Endothelial cell of umbilical vein (primary cell): ENCODE results near the gene GALNT9. TPM values are rescaled to one million over a fixed set of nuclear protein-coding genes. Genes with fewer than 3 reads are reported as not detected.

Experiments
- BruUV-seq: library from RNA; stranded (reverse); fragments of 400-500 nt; replicated peaks from 2 replicates; lab custom pipeline; 2021; lab: Mats Ljungman, UMichigan
- CTCF ChIA-PET: fragments of 300-600, 350-600 bp; sonication (Branson Sonifier 250); formaldehyde crosslinking; loops from one replicate; lab custom pipeline; 2021; ENCODE audit warnings: antibody characterized with exemption, inconsistent platforms; lab: Charles Lee
- POLR2A ChIA-PET: fragments of 300-600, 350-600 bp; sonication (Branson Sonifier 250); formaldehyde crosslinking; loops from one replicate; lab custom pipeline; 2021; ENCODE audit warnings: antibody characterized with exemption, inconsistent platforms; lab: Charles Lee
- DNase-seq: peaks from one replicate; pipeline ENCODE4 v3.0.0-alpha.2; 2011; ENCODE audit warnings: low read depth, low spot score
- FAIRE-seq: peaks from 2 replicates; lab custom pipeline; 2011; peaks lifted over from hg19 to GRCh38; lab: Jason Lieb, UNC
- H2AFZ ChIP-seq: 2 replicates; pipeline ENCODE4 v1.6.0; 2012; ENCODE audit warnings: low read depth, low read length, control low read depth, inconsistent platforms
- H3K27ac ChIP-seq: 2 replicates; pipeline ENCODE4 v1.5.1; 2011; ENCODE audit warnings: low read depth, mild to moderate bottlenecking, control low read depth, low read length, moderate library complexity; ENCODE audit not compliant: insufficient read depth
- H3K27me3 ChIP-seq, 2 experiments: 2 replicates each; pipeline versions ENCODE4 v1.6.0 to v1.6.1; 2011; ENCODE audit warnings: low read length in 2 of 2, mixed read lengths in 1 of 2; ENCODE audit not compliant: control insufficient read depth in 2 of 2, insufficient read depth in 2 of 2
- H3K36me3 ChIP-seq, 2 experiments: 2 replicates in 1 of 2; 3 replicates in 1 of 2; pipeline ENCODE4 v1.5.1; 2011; ENCODE audit warnings: low read length in 2 of 2, mild to moderate bottlenecking in 1 of 2, moderate library complexity in 1 of 2; ENCODE audit not compliant: control insufficient read depth in 2 of 2, insufficient read depth in 2 of 2; ENCODE audit errors: extremely low read depth in 1 of 2
- H3K4me1 ChIP-seq: 3 replicates; pipeline ENCODE4 v1.5.1; 2011; ENCODE audit warnings: mild to moderate bottlenecking, low read length; ENCODE audit not compliant: control insufficient read depth, insufficient read depth; ENCODE audit errors: extremely low read depth
- H3K4me2 ChIP-seq: 2 replicates; pipeline ENCODE4 v1.6.1; 2011; ENCODE audit warnings: low read length, control low read depth, mixed read lengths; ENCODE audit not compliant: insufficient read depth
- H3K4me3 ChIP-seq, 3 experiments: fragments of 200-600 bp in 1 of 3; sonication (generic), shearing (Covaris generic) in 1 of 3; replicated peaks in 1 of 3; 2 replicates each; pipeline ENCODE4 v1.5.1; 2011 to 2016; ENCODE audit warnings: control low read depth in 3 of 3, low read length in 3 of 3, mild to moderate bottlenecking in 2 of 3, inconsistent platforms in 1 of 3, low read depth in 1 of 3, moderate library complexity in 1 of 3; ENCODE audit not compliant: insufficient read depth in 1 of 3
- H3K79me2 ChIP-seq: 2 replicates; pipeline ENCODE4 v1.6.0; 2012; ENCODE audit warnings: low read length, inconsistent platforms; ENCODE audit not compliant: control insufficient read depth, insufficient read depth
- H3K9ac ChIP-seq: replicated peaks from 2 replicates; pipeline ENCODE3; 2011; ENCODE audit warnings: low read length, control low read depth; ENCODE audit not compliant: insufficient read depth; ENCODE audit errors: extremely low read depth
- H3K9me1 ChIP-seq: replicated peaks from 3 replicates; pipeline ENCODE4 v1.6.0; 2011; ENCODE audit warnings: mild to moderate bottlenecking, low read length; ENCODE audit not compliant: control insufficient read depth, insufficient read depth; ENCODE audit errors: extremely low read depth
- H3K9me3 ChIP-seq: replicated peaks from 2 replicates; pipeline ENCODE4 v1.5.1; 2012; ENCODE audit warnings: low read length, inconsistent platforms; ENCODE audit not compliant: control insufficient read depth, insufficient read depth
- H4K20me1 ChIP-seq: replicated peaks from 2 replicates; pipeline ENCODE3; 2011; ENCODE audit warnings: mild to moderate bottlenecking, low read length; ENCODE audit not compliant: control insufficient read depth, insufficient read depth; ENCODE audit errors: extremely low read depth
- CTCF ChIP-seq, 2 donors: IDR thresholded peaks; 1 replicate in 1 of 2; 2 replicates in 1 of 2; pipeline ENCODE4 v1.5.1; 2011; ENCODE audit warnings: low read length in 2 of 2, mild to moderate bottlenecking in 2 of 2, moderate library complexity in 2 of 2, control low read depth in 1 of 2, inconsistent platforms in 1 of 2, low read depth in 1 of 2; ENCODE audit not compliant: insufficient read depth in 1 of 2; ENCODE audit errors: extremely low read depth in 1 of 2
- EZH2 ChIP-seq: IDR thresholded peaks from 2 replicates; pipeline ENCODE4 v1.6.1; 2012; ENCODE audit warnings: borderline replicate concordance, low read depth, mild to moderate bottlenecking, moderate library complexity, low read length, inconsistent platforms; ENCODE audit not compliant: severe bottlenecking
- JUN ChIP-seq: IDR thresholded peaks from 2 replicates; pipeline ENCODE4 v1.6.1; 2011; ENCODE audit warnings: borderline replicate concordance, low read depth; ENCODE audit not compliant: insufficient read length, insufficient read depth
- MAX ChIP-seq: IDR thresholded peaks from 2 replicates; pipeline ENCODE4 v1.6.1; 2011; ENCODE audit not compliant: insufficient read depth, insufficient read length
- MYC ChIP-seq: IDR thresholded peaks from one replicate; pipeline ENCODE4 v1.6.1; 2011; ENCODE audit warnings: mild to moderate bottlenecking, low read depth, low read length
- POLR2A ChIP-seq: IDR thresholded peaks from 2 replicates; pipeline ENCODE4 v1.6.1; 2012; ENCODE audit warnings: low read depth, mild to moderate bottlenecking, control low read depth, low read length
- POLR2AphosphoS5 ChIP-seq: IDR thresholded peaks from 2 replicates; pipeline ENCODE4 v1.6.1; 2012; ENCODE audit warnings: low read depth, mild to moderate bottlenecking, control low read depth, low read length, moderate library complexity; ENCODE audit not compliant: insufficient read depth
- dilution Hi-C: fragments of 300-500 bp; cut with MboI; formaldehyde crosslinking; loops from one replicate; pipeline ENCODE4 v1.15.0; 2019; ENCODE audit warnings: low sequenced_read_pairs; ENCODE audit not compliant: extremely low pct_ligation_motif_present
- intact Hi-C: fragments of 100-400 bp; cut with micrococcal nuclease; formaldehyde crosslinking; loops from one replicate; pipeline ENCODE4 v1.10.0; 2022
- polyA plus RNA-seq, 4 experiments: library from polyadenylated mRNA; depleted of rRNA in 3 of 4; stranded (reverse) in 3 of 4; unstranded in 1 of 4; fragments of >200 nt; gene quantifications; 2 replicates each; pipeline versions ENCODE4 v1.2.1 to v1.2.3, GENCODE V29; 2011 to 2012; ENCODE audit warnings: missing spikeins in 1 of 4
- total RNA-seq: library from RNA; stranded (reverse); gene quantifications from 2 replicates; pipeline ENCODE4 v1.2.3, GENCODE V29; 2021

GALNT9 gene
- total and polyA plus RNA-seq, 2 donors (not counting 3 experiments of a cell fraction or from before 2014, with no cell fraction given) = 0.14 to 0.73 TPM

GRCh38 chr12:132246997-132247717 is 82.2 kb downstream of the GALNT9 start:
- Histone ChIP-seq H3K79me2 (no peaks in the 10 kb centered on the region), H3K4me2 (no peak overlapping the region), H3K27ac (no peak overlapping the region), H3K27me3 (no peaks in the 10 kb centered on the region), H3K9ac (no peak overlapping the region), H3K4me3 (no peak overlapping the region), H2AFZ (no peak overlapping the region), H3K4me1 (no peaks in the 10 kb centered on the region), H3K9me3 (no peaks in the 10 kb centered on the region), H3K36me3 (no peaks in the 10 kb centered on the region), H4K20me1 (no peaks in the 10 kb centered on the region), H3K9me1 (no peaks in the 10 kb centered on the region)
- TF ChIP-seq POLR2AphosphoS5 (no peak), MYC (no peak), CTCF (IDR thresholded peaks at IDR 0.05; ENCODE audit: extremely low read depth in 1 of 2, insufficient read depth in 1 of 2, low read depth in 1 of 2, low read length in 2 of 2) (no peak), POLR2A (no peak), JUN (no peak), EZH2 (no peak), MAX (no peak)
- BruUV-seq = no TSS peak
- FAIRE-seq = no peak
- intact Hi-C loops (no loop called here), dilution Hi-C loops (no loop called here)
- CTCF ChIA-PET = no interaction called here
- POLR2A ChIA-PET = no interaction called here
- no peak for DNase-seq
